Endodermal cell (in vitro differentiated cells): ENCODE measurements around the gene TMEM72. TPM values are rescaled to one million over a fixed set of nuclear protein-coding genes. Genes with fewer than 3 reads are reported as not detected.
A peak's percentile ranks its signal among the peaks of the same experiment; 100 is the strongest.

Experiments
- DNase-seq: peaks from one replicate; pipeline ENCODE4 v3.0.0-alpha.2; 2017
- H3K27ac ChIP-seq: 2 replicates; pipeline ENCODE4 v1.5.1; 2013; ENCODE audit warnings: mild to moderate bottlenecking, low read depth, low read length, moderate library complexity
- H3K27me3 ChIP-seq: 2 replicates; pipeline ENCODE4 v1.6.1; 2013; ENCODE audit warnings: mild to moderate bottlenecking, low read length, moderate library complexity; ENCODE audit not compliant: insufficient read depth, control insufficient read depth, poor library complexity, severe bottlenecking
- H3K36me3 ChIP-seq: 2 replicates; pipeline ENCODE4 v1.7.0; 2013; ENCODE audit warnings: mild to moderate bottlenecking, low read length, moderate library complexity; ENCODE audit not compliant: control insufficient read depth, insufficient read depth
- H3K4me1 ChIP-seq: one replicate; pipeline ENCODE4 v1.7.0; 2013; ENCODE audit warnings: low read length; ENCODE audit not compliant: control insufficient read depth, insufficient read depth
- H3K4me3 ChIP-seq: 2 replicates; pipeline ENCODE4 v1.5.1; 2013; ENCODE audit warnings: mild to moderate bottlenecking, low read length, moderate library complexity
- H3K9ac ChIP-seq: 2 replicates; pipeline ENCODE4 v1.6.1; 2013; ENCODE audit warnings: mild to moderate bottlenecking, low read length, moderate library complexity; ENCODE audit not compliant: poor library complexity, severe bottlenecking; ENCODE audit errors: extremely low read depth
- H3K9me3 ChIP-seq: 2 replicates; pipeline ENCODE4 v1.6.1; 2013; ENCODE audit warnings: mild to moderate bottlenecking, low read length, moderate library complexity; ENCODE audit not compliant: control insufficient read depth
- H3K27ac Mint-ChIP-seq: 2 replicates; pipeline ENCODE4 v1.8.0; 2020; ENCODE audit warnings: mixed read lengths
- H3K27me3 Mint-ChIP-seq: 2 replicates; pipeline ENCODE4 v1.8.0; 2021; ENCODE audit warnings: mild to moderate bottlenecking, mixed read lengths; ENCODE audit not compliant: insufficient read depth
- H3K36me3 Mint-ChIP-seq: 2 replicates; pipeline ENCODE4 v1.8.0; 2020; ENCODE audit warnings: low read depth, mixed read lengths
- H3K4me1 Mint-ChIP-seq: 2 replicates; pipeline ENCODE4 v1.8.0; 2020; ENCODE audit warnings: mixed read lengths
- H3K4me3 Mint-ChIP-seq: 2 replicates; pipeline ENCODE4 v1.8.0; 2020; ENCODE audit warnings: mild to moderate bottlenecking, moderate library complexity, mixed read lengths
- H3K9me3 Mint-ChIP-seq: 2 replicates; pipeline ENCODE4 v1.8.0; 2020; ENCODE audit warnings: mild to moderate bottlenecking, mixed read lengths
- WGBS, 2 experiments: methylation state at CpG; one replicate each; pipeline versions ENCODE4 v1.1.5 to v1.1.7; 2013; ENCODE audit warnings: missing lambda C conversion rate in 2 of 2, mixed read lengths in 1 of 2; ENCODE audit not compliant: insufficient coverage in 1 of 2, insufficient read length in 1 of 2; 5-methylcytosine and 5-hydroxymethylcytosine counted together
- total RNA-seq, 2 donors: library from RNA; stranded (reverse); fragmentation: NEBNext Ultra II Directional in 1 of 2; extraction: Animal tissue kit (Norgen Biotek cat#: 25700) in 1 of 2; gene quantifications; 2 replicates in 1 of 2; 3 replicates in 1 of 2; pipeline ENCODE4 v1.2.1, GENCODE V29; 2021
- TF ChIP-seq, protein P1 (sequence below): fragments of 200-600 bp; sonication (generic); conservative IDR thresholded peaks from 2 replicates; pipeline ENCODE4 v1.5.0; 2021; ENCODE audit warnings: antibody characterized with exemption, mild to moderate bottlenecking

TMEM72 gene
- total RNA-seq, 2 donors from 2014 or later, result not detected

DNA sequence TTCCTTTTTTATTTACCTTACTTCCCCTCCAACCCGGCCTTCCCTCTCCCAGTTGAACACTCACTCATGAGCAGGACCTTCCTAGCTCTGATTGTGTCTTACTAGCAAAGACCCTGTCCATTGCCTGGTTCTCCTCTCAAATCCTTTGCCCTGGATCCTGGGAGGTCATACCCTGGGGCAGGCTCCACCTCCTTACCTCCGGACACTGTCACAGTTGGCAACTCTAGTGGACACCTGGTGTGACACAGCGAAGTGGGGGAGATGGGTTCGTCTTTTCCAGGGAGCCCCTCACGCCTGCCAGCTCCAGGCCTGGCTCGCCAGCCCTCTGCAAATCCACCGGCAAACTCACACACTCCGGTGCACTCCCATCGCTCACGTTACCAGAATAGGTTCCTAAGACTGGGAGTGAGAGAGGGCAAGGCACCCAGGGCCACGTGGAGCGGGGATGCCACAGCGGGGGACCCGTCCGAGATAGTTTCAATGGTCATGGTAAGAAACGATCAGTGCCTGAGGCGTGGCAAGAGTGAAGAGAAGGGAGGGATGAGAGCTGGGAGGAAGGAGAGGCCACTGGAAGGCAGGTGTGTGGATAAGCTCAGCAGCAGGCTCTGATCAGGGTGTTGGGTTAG, 30.9 kb upstream of the TMEM72 start:
- Mint-ChIP-seq H3K36me3 (no peaks in the 10 kb centered on the region), H3K9me3 (no peaks in the 10 kb centered on the region), H3K27ac (no peak overlapping the region), H3K4me1 (peaks cover 13% of the 10 kb centered on the region), H3K27me3 (peaks cover 25% of the 10 kb centered on the region), H3K4me3 (peak overlapping the region; percentile 67)
- Histone ChIP-seq H3K4me1 (no peaks in the 10 kb centered on the region), H3K27me3 (peaks cover 12% of the 10 kb centered on the region), H3K4me3 (no peak overlapping the region), H3K9ac (no peak overlapping the region), H3K36me3 (no peaks in the 10 kb centered on the region), H3K9me3 (no peaks in the 10 kb centered on the region), H3K27ac (no peak overlapping the region)
- DNase-seq, result peak; percentile 30
- TF ChIP-seq, protein P1, sequence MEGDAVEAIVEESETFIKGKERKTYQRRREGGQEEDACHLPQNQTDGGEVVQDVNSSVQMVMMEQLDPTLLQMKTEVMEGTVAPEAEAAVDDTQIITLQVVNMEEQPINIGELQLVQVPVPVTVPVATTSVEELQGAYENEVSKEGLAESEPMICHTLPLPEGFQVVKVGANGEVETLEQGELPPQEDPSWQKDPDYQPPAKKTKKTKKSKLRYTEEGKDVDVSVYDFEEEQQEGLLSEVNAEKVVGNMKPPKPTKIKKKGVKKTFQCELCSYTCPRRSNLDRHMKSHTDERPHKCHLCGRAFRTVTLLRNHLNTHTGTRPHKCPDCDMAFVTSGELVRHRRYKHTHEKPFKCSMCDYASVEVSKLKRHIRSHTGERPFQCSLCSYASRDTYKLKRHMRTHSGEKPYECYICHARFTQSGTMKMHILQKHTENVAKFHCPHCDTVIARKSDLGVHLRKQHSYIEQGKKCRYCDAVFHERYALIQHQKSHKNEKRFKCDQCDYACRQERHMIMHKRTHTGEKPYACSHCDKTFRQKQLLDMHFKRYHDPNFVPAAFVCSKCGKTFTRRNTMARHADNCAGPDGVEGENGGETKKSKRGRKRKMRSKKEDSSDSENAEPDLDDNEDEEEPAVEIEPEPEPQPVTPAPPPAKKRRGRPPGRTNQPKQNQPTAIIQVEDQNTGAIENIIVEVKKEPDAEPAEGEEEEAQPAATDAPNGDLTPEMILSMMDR, result no peak
- 87 to 91% methylated on average over 10 to 17 of the region's 17 CpGs for WGBS, 2 experiments

DNA sequence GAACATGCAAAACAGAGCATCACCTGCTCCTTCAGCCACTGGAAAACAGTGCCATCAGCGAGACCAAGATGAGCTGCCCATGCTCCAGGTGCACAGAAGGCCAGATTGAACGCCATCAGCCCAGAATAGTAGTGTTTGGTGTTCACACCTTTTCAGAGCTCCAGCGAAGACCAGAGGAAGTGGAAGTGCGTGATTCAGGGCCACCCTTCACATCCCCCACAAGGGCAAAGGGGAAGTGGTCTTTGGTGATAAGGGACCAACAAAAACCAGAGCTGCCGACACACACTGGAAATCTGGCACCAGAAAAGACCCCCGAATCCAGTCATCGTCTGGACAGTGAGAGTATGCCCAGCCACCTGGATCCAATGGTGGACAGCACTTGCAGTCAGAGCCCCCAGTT, 29.5 kb upstream of the TMEM72 start:
- 85 to 92% methylated on average over 6 to 7 of the region's 7 CpGs for WGBS, 2 experiments
- DNase-seq, result peak; percentile 26
- Mint-ChIP-seq H3K9me3 (no peaks in the 10 kb centered on the region), H3K4me1 (peaks cover 13% of the 10 kb centered on the region), H3K27ac (no peak overlapping the region), H3K36me3 (no peaks in the 10 kb centered on the region), H3K27me3 (peaks cover 25% of the 10 kb centered on the region), H3K4me3 (no peak overlapping the region)
- Histone ChIP-seq H3K27ac (no peak overlapping the region), H3K27me3 (peaks cover 12% of the 10 kb centered on the region), H3K9ac (no peak overlapping the region), H3K36me3 (no peaks in the 10 kb centered on the region), H3K4me3 (no peak overlapping the region), H3K9me3 (no peaks in the 10 kb centered on the region), H3K4me1 (no peaks in the 10 kb centered on the region)
- TF ChIP-seq, protein P1, result no peak

DNA sequence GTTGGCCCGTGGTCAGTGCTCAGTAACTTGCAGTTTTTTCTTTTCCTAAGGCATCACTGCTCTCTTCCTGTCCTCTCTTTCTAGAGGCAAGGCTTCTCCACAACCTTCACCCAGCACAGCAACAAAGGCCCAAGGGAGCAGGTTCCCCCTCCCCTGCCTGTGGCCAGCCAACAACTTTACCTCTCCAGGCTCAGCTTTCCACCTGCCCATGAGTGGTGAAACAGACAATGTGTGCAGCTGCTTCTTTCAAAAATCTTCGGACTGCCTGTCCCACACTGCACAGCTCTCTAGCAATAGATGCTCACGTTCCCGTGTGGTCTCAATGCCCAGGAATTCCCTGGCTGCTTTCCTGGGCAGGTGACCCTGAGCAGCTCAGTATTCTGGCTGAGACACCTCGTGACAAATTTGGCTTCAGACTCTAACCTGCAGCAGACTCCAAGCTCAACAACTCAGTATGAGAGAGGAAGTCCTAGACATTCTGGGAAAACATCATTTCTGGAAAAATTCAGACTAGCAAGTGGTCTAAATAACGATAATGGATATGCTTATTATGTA, 28.9 kb upstream of the TMEM72 start:
- Histone ChIP-seq H3K36me3 (no peaks in the 10 kb centered on the region), H3K9me3 (no peaks in the 10 kb centered on the region), H3K4me1 (no peaks in the 10 kb centered on the region), H3K4me3 (no peak overlapping the region), H3K27me3 (peaks cover 12% of the 10 kb centered on the region), H3K9ac (no peak overlapping the region), H3K27ac (no peak overlapping the region)
- H3K27ac Mint-ChIP-seq, result no peak overlapping the region
- peak; percentile 15 for DNase-seq
- H3K9me3 Mint-ChIP-seq, result no peaks in the 10 kb centered on the region
- H3K4me1 Mint-ChIP-seq, result peaks cover 13% of the 10 kb centered on the region
- TF ChIP-seq, protein P1, result no peak
- H3K4me3 Mint-ChIP-seq, result no peak overlapping the region
- H3K27me3 Mint-ChIP-seq, result peaks cover 25% of the 10 kb centered on the region
- no peaks in the 10 kb centered on the region for H3K36me3 Mint-ChIP-seq
- WGBS, 2 experiments, result 87 to 95% methylated on average over 4 to 6 of the region's 6 CpGs
